Measurements from ENCODE around the gene TMPRSS4.
"Not testable (repeated sequence)": the region's sequence is repeated elsewhere in the genome, so short reads cannot be mapped to it uniquely, and the experiment has no call there.

The TMPRSS4 gene

GRCh38 chr11:118056806-118057205 lies 20.1 kb upstream of the TMPRSS4 start:
- no peak for DNase-seq (ENCODE audit: low read depth in 1 of 2, low spot score in 1 of 2)

DNA sequence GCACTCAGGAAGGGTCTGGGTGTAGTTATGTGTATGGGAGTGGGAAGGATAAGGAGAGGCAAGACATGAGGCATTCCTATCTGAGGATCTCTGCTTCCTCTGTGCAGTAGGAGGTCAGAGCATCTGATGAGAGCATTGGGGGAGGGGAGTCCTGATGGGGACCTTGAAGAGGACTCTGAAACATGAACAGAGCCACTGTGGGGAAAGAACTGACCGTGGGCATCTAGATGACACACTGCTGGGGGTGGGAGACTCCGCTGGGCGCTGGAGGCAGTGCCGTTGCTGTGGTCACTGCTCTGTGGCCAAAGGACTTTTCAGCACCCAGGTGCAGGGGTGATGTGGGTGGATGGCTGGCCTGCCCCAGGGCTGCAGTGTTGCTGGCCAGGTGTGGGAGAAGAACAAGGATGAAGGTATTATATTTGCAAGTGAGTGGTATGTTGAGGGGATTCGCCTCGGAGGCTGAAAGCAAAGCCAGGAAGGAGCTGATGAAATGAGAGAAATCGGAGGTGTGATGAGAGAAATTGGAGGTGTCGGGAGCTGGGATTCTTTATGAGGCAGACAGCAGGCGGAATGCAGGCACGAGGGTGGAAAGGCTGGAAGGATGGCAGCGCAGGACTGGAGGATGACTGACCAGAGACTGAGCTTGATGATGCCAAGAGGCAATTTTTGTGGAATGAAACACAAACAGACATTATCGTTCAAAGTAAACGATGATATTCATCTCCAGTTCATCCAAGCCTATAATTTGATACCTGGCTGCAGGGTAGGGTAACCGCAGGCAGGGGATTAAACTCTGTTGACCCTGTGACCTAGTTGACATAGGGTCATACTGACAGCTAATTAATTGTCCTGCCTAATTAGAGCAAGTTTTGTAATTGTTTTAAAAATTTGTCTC lies 19.4 kb upstream of the TMPRSS4 start:
- DNase-seq (ENCODE audit: low read depth in 1 of 2, low spot score in 1 of 2), result no peak

- DNase-seq (ENCODE audit: low read depth in 1 of 2, low spot score in 1 of 2), result no peak
Measured at GRCh38 chr11:118058311-118059245, 18.3 kb upstream of the TMPRSS4 start.

GRCh38 chr11:118059246-118059940 lies 17.5 kb upstream of the TMPRSS4 start:
- no peak for DNase-seq (ENCODE audit: low read depth in 1 of 2, low spot score in 1 of 2)

- no peak for DNase-seq (ENCODE audit: low read depth in 1 of 2, low spot score in 1 of 2)
Measured at GRCh38 chr11:118060081-118060661, 16.7 kb upstream of the TMPRSS4 start.

DNA sequence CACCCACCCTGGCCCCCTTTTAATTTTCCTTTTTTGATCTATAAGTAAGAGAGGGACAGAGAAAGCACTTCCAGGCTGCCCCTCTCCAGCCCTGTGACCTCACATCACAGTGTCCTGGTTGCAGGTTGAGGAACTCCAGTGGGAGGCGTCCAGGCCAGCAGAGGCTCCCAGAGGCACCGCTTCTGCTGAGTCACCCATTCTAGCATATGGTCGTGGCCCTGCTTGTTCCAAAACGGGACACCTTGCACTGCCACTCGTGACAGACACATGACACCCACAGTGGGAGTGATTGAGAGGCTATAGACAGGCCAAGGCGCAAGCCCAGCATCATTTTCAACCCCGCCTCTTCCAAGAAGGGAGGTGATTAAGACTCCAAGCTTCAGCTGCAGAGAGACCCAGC lies 16.0 kb upstream of the TMPRSS4 start:
- no peak for DNase-seq (ENCODE audit: low read depth in 1 of 2, low spot score in 1 of 2)

- no peak for DNase-seq (ENCODE audit: low read depth in 1 of 2, low spot score in 1 of 2)
Measured at GRCh38 chr11:118061586-118062125, 15.2 kb upstream of the TMPRSS4 start.

DNA sequence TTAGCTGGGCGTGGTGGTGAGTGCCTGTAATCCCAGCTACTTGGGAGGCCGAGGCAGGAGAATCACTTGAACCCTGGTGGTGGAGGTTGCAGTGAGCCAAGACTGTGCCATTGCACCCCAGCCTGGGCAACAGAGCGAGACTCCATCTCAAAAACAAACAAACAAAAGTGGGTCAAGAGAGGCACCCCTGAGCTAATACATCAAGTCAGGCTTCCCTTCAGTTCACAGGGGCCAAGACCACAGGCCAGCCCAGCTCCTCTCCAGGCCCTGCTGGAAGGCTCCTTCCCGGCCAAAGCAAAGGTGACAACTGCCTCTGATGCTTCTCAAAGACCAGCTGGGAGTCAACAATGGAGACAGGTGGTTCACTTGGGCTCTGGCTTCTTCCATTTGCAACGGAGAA lies 14.7 kb upstream of the TMPRSS4 start:
- not testable (repeated sequence) for DNase-seq (ENCODE audit: low read depth in 1 of 2, low spot score in 1 of 2)

- DNase-seq (ENCODE audit: low read depth in 1 of 2, low spot score in 1 of 2), result not testable (repeated sequence)
Measured at GRCh38 chr11:118062631-118063030, 14.2 kb upstream of the TMPRSS4 start.

DNA sequence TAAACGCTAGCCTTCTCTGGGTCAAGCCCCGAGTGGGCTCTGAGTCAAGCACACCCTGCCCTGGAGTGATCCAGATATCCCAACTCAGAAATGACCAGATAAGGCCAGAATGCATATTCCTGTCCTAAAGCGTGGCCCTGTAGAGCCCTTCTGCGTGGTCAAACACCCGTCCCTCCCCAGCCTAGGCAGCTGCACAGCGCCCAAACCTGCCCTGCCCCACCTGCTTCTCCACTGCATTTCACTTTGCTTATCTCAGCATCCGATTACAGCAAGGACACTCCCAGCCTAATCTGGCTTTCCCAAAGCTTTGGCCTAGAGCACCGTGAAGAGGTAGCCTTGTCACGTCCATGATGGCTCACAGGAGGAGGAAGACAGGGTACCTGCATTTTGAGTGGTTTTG lies 11.9 kb upstream of the TMPRSS4 start:
- DNase-seq (ENCODE audit: low read depth in 1 of 2, low spot score in 1 of 2), result no peak

DNA sequence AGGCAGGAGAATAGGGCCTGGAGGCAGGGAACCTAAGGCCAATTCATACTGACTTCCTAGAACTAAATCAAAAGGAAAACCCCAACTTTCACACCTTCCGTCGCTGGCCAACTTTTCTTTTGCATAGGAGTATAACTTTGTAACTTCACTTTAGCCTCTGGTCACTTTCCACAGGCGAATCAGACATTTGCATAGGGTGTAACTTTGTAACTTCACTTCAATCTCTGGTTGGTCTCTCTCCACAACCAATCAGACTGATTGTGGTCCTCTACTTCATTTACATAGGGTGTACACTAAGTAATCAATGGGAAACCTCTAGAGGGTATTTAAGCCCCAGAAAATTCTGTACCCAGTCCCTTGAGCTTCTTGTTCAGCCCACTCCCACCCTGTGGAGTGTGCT lies 11.5 kb upstream of the TMPRSS4 start:
- no peak for DNase-seq (ENCODE audit: low read depth in 1 of 2, low spot score in 1 of 2)

DNA sequence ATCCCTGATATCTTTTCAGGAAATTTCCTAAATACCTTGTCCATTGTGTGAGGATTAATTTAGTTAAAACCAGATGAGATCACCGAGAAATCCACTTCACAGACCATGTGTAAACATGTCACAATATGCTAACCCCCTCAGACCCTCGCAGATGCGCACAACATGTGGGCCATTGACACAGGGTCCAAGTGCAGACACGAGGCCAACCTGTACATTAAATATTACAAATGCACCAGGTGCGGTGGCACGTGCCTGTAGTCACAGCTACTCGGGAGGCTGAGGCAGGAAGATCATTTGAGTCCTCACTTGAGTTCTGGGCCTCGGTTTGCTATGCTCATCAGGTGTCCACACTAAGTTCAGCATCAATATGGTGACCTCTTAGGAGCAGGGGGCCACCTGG lies 9.9 kb upstream of the TMPRSS4 start:
- DNase-seq (ENCODE audit: low read depth in 1 of 2, low spot score in 1 of 2), result no peak

DNA sequence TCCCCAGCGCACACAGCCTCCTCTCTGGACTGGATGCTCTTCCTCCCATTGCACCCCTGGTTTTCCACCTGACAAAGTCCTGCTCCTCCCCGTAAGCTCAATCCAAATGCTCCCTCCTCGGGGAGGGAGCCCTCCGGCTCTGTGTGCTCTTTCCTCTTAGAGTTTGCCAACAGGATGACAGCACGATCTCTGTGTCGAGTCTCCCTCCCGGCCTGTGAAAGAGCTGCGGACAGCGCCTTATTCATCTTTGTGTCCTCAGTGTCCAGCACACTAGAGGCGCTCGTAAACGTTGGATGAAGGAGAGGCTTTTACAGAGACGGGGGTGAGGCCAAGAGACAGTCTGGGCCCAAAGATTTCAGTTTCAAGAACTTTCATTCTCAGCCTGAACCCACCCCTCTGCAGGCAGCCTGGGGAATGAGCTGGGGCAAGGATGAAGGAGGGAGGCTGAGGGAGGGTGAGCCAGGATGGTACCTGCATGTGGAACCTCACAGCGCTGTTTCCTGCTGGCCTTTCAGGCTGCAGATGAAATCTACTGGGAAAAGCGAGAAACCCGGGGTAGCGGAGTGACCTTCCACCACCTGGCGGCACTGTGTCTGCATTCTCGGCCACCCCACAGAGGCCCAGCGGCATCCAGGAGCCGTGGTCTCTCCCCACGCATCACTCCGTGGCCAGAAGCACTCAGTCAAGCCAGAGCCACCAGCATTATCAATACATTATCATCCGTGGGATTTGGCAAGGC lies 8.5 kb upstream of the TMPRSS4 start:
- DNase-seq (ENCODE audit: low read depth in 1 of 2, low spot score in 1 of 2), result no peak

DNA sequence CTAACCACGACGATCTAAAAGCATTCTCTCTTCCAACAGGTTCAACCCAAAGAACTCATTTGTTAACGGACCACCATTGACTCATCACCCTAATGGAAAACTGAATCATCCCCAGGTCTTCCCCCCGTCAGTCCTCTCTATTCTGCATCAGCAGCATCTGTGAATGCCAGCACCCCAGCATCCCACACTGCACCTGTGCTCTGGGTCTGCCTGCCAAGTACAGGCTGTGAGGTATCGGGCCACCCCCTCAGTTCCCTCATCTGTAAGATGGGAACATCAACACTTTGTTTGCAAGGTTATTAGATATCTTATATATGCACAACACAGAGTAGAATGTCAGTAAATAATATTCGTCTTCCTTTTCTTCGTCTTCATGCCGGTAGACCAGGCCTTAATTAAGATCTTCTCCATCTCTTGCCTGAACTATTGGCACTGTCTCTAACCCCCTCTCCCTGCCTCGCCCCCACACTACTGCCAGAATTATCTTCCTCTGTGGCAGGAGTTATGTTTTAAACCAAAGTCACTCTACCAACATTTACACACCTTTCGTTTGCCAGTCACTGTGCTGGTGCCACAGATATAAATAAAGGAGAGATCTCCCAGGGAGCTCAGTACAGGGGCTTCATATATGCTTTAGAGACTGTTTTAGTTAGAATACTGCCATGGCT lies 7.8 kb upstream of the TMPRSS4 start:
- no peak for DNase-seq (ENCODE audit: low read depth in 1 of 2, low spot score in 1 of 2)

GRCh38 chr11:118071416-118072030 lies 5.4 kb upstream of the TMPRSS4 start:
- DNase-seq (ENCODE audit: low read depth in 1 of 2, low spot score in 1 of 2), result no peak

- no peak for DNase-seq (ENCODE audit: low read depth in 1 of 2, low spot score in 1 of 2)
Measured at GRCh38 chr11:118073554-118073953, 3.3 kb upstream of the TMPRSS4 start.

GRCh38 chr11:118074091-118074685 lies 2.7 kb upstream of the TMPRSS4 start:
- no peak for DNase-seq (ENCODE audit: low read depth in 1 of 2, low spot score in 1 of 2)

GRCh38 chr11:118074785-118075184 lies 2.1 kb upstream of the TMPRSS4 start:
- DNase-seq (ENCODE audit: low read depth in 1 of 2, low spot score in 1 of 2), result no peak

All from stimulated activated CD4-positive, alpha-beta T cell treated with anti-CD3 and anti-CD28 coated beads, Interleukin-15, amount 100 ng/mL, for 1 hour (primary cell).